ENCODE data around the gene FAM81A.
"Not testable (repeated sequence)": the region's sequence is repeated elsewhere in the genome, so short reads cannot be mapped to it uniquely, and the experiment has no call there.

FAM81A gene

GRCh38 chr15:59437817-59438624 is at the start of gene FAM81A:
TSS of gene FAM81A (plus strand) at chr15:59438186. CDS start at chr15:59458627, 20,441 bp downstream.
- DNase-seq = peak; percentile 42

DNA sequence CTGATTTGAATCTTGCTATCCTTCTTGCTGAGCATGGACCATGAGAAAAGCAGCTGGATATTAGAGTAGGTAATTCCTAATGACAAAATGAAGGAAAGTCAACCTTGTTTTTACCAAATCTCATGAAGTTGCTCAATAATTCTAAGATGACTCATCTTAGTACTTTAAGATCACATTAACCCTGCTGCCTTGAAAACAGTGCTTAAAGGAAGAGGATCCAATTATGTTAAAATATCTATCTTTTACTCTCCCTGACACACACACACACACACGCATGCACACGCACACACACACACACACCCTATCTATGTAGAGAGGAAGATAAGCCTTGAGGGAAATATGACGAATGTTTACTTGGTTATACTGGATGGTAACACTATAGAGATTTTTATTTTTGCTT is 49.3 kb upstream of the FAM81A start:
- DNase-seq = no peak

DNA sequence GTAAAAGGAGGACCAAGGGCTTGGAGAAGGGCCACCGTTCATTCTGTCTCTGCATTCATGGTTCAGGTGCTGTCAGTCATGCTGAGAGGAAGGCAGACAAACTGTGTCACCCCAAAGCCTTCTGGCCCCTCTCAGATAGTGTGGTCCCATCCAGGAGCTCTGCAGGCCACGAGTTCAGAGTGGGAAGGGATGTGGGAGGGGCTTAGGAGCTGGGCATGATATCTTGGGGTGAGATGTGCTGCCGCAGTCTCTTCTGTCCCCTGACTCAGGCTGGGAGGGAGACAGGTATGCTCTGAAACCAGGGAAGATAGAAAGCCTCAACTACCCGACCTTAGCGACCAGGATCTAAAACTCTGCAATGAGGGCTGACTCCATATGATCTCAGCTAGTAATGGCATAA is 45.7 kb upstream of the FAM81A start:
- no peak for DNase-seq

DNA sequence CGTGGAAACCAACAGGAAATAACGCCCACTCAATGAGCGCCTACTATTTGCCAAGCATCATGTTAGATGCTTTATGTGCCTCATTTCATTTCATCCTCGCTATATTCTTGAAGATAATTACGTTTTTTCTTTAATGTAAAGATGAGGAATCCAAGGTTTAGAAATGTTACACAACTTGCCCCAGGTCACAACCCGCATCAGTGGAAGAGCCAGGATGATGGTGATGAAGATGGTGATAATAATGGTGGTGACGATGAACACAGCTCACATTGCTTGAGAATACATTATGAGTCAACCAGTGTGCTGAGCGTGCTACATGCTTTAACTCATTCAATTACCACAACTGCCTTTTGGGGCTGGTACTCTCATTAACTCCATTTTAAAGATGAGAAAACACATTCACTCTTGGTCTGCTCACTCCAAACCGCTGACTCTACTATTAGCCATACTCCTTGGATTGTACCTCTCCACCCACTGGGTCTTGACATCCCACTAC is 43.8 kb upstream of the FAM81A start:
- no peak for DNase-seq

- no peak for DNase-seq
These were observed 41.8 kb upstream of the FAM81A start for GRCh38 chr15:59396211-59396610.

DNA sequence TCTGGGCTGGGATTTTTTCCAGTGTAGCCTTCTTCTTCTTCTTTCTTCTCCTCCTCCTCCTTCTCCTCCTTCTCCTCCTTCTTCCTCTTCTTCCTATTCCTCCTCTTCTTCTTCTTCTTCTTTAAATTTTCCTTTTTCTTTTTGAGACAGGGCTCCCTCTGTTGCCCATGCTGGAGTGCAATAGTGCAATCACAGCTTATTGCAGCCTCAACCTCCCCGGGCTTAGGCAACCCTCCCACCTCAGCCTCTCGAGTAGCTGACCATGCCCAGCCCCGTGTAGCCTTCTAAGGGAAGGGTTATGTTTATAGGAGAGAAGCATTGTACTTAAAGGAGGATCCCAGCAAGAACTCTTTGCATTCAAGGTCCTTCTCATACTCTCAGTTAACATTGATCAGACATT is 41.3 kb upstream of the FAM81A start:
- no peak for DNase-seq

- DNase-seq = no peak
These were observed 39.8 kb upstream of the FAM81A start for GRCh38 chr15:59398220-59398619.

GRCh38 chr15:59399465-59400102 is 38.4 kb upstream of the FAM81A start:
- DNase-seq = no peak

GRCh38 chr15:59400103-59400813 is 37.7 kb upstream of the FAM81A start:
- no peak for DNase-seq

DNA sequence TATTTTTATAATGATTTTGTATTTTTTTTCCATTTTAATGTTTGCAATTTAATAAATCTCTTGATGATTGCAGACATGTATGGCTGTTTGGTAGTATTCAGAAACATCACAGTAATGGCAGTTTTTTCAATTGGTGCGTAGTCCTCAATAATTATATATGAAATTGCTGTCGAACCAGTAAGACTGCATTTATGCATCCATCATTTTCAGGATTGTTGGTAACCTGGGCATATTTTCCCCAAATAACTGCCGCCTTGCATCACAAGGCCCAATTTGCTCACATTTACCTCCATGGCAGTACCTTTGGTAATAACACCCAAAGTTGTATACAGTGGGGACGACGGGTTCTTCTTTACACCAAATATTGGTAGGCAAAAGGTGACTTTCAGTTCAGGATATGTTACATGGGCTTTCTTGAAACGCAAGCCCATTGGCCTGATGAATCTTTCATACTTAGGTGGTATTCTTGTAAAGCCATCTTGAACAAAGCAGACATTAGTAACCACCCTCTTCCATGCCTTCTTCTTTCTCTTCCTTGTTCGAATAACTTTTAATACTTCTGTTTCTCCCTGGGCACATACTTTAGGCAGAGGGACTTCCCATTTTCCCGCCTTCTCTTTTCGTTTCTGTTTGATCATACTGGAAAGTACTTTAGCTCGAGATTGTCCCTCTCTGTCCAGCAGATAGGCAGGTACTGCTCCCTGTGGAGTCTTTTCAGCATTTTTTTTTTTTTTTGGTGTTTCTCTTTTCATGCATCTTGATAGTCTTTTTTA is 36.7 kb upstream of the FAM81A start:
- DNase-seq = not testable (repeated sequence)

- peak; percentile 0 for DNase-seq
These were observed 36.0 kb upstream of the FAM81A start for GRCh38 chr15:59401824-59402569.

DNA sequence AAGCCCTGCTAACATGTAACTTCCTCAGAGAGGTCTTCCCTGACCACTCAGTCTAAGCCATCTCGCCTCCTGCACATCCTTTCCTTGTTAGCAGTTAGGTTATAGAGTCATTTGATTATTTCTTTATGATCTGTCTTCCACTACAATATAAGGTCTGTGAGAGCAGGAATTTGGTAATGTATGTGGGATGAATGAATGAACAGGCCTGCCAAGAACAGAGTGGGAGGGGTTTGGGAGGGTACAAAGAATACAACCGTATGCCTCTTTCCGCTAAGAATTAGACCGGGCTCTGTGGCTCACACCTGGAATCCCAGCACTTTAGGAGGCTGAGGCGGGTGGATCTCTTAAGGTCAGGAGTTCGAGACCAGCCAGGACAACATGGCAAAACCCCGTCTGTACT is 32.9 kb upstream of the FAM81A start:
- no peak for DNase-seq

- no peak for DNase-seq
These were observed 31.5 kb upstream of the FAM81A start for GRCh38 chr15:59406446-59406845.

DNA sequence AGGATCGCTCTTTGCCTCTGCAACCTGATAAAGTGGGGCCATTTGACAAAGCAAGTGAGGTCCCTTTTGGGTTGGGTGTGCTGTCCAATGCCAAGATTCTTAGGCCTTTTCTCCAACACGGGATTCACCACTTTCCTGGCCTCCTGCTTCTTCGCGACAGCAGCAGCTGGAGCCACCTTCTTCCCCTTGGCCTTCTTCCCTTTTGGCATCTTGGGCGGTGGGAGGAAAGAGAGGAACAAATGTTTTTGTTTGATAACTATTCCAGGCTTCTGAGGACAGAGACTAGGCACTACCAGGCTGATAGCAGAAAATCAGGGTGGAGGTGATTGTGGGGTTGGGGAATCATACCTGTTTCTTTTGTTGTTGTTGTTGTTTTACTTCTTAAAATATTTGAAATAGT is 30.0 kb upstream of the FAM81A start:
- DNase-seq = no peak

- DNase-seq = no peak
These were observed 27.5 kb upstream of the FAM81A start for GRCh38 chr15:59410391-59410896.

DNA sequence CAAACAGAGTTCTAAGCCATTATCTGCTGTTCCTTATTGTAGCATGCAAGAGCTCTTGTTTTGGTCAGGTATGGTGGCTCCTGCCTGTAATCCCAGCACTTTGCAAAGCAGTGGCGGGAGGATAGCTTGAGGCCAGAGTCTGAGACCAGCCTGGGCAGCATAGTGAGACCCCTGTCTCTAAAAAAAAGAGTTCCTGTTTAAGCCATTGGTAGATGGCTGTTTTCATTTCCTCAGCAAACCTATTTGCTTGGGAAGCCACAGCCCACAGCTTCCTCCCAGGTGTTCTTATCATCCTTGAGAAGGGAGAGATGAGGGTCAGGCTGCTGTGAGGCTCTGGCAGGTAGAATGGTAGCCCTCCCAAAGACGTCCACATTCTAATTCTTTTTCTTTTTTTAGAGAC is 24.4 kb upstream of the FAM81A start:
- DNase-seq = no peak

DNA sequence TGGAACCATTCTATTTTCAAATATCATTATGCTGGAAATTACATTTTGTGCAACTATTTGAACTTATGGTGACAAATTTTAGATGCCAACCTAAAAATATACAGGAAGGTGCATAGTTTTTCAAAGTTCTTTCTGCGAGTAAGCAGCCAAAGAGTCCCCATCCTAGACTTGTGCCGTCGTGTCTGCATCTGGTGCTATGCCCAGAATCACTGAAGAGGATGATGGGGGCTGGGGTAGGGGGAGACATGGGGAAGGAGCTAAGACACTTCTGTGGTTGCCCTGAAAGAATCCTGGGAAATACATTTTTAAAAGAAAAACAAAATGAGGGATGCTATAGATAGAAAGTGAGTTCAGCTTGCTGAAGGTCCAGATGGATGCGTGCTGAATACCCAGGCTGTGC is 21.2 kb upstream of the FAM81A start:
- no peak for DNase-seq

GRCh38 chr15:59419170-59419569 is 18.8 kb upstream of the FAM81A start:
- DNase-seq = no peak

DNA sequence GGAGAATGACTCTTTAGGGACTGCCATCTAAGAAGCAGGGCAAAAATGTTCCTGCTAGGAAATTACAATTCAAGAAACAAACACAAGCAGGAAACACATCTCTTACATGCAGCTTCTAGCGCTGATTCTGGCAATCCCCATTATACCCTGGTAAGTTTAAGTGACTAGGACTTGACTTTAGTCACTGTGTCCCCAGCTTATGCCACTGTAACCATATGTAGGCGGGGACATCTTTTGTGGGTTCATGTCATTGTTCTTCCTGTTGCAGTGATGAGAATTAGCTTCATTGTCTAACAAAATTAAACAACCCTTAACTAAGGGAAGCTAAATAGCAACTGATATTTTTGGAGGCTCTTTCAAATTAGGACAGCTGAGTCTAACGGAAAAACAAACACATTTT is 17.9 kb upstream of the FAM81A start:
- no peak for DNase-seq

DNA sequence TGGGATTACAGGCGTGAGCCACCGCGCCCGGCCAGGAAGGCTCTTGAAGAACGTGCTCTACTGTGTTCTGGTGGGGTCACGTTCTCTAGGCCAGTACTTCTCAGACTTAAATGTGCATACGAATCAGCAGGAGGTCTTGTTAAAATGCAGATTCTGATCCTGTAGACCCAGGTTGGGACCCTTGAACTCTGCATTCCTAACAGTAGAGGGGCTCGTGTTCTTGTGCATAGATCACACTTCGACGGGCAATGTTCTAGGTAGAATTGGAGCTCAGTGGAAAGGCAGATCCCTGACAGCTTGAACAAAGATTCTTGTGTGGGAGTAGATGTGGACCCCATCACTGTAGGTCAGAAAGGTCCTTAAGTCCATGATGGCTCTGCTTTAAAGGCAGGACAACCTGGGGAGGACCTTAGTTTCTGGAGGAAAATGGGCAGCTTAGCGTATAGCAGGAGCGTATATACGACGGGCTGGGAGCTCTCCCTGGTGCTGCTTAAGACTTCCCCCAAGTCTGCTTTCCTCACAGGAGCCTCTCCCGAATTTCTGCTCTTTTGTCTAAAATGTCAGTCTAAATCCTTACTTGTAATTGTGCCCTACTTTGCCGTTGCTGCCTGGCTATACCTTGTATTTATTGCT is 16.9 kb upstream of the FAM81A start:
- DNase-seq = no peak

DNA sequence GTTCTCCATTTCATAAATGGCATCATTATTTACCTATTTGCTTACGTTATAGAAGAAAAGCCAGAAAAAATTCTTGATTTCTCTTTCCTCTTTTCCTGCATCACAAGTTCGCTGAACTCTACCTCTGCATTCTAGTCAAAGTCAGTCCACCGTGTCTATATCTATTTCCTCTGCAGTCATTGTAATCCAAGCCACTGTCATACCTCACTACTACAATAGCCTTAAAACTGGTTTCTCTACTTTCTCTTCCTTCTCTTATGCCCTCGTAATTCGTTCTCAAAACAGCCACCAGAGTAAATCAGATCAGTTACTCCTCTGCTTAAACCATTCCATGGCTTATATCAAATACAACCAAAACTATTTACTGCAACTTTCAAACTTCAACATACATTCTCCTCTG is 13.4 kb upstream of the FAM81A start:
- DNase-seq = peak; percentile 1

All from DMS153 (cell line).